OCI-LY1 (cell line): ENCODE results near the gene MNT.

ENCODE experiments used
- H2AFZ ChIP-seq: fragments of 200-600 bp; sonication (generic), shearing (Covaris generic); 2 replicates; pipeline ENCODE4 v1.6.0; 2014; ENCODE audit warnings: antibody characterized with exemption, mild to moderate bottlenecking, low read length
- H3F3A ChIP-seq: fragments of 200-600 bp; sonication (generic), shearing (Covaris generic); 2 replicates; pipeline ENCODE4 v1.6.0; 2014; ENCODE audit warnings: mild to moderate bottlenecking, antibody characterized with exemption, low read length, moderate library complexity; ENCODE audit not compliant: insufficient read depth
- H3K27ac ChIP-seq: fragments of 200-600 bp; sonication (generic); 2 replicates; pipeline ENCODE4 v1.5.1; 2014; ENCODE audit warnings: low read length, mixed run types, mild to moderate bottlenecking, low read depth; ENCODE audit not compliant: poor library complexity, severe bottlenecking
- H3K27me3 ChIP-seq: fragments of 200-600 bp; sonication (generic); 2 replicates; pipeline ENCODE4 v1.6.0; 2014; ENCODE audit warnings: antibody characterized with exemption, mild to moderate bottlenecking, low read length, moderate library complexity; ENCODE audit not compliant: insufficient read depth
- H3K36me3 ChIP-seq: fragments of 200-600 bp; sonication (generic); 2 replicates; pipeline ENCODE4 v1.6.1; 2014; ENCODE audit warnings: mild to moderate bottlenecking, antibody characterized with exemption, low read length, moderate library complexity, mixed read lengths; ENCODE audit not compliant: insufficient read depth
- H3K4me1 ChIP-seq: fragments of 200-600 bp; sonication (generic); 2 replicates; pipeline ENCODE4 v1.5.1; 2014; ENCODE audit warnings: mild to moderate bottlenecking, low read length, moderate library complexity; ENCODE audit not compliant: insufficient read depth, severe bottlenecking
- H3K4me2 ChIP-seq: fragments of 200-600 bp; sonication (generic), shearing (Covaris generic); 2 replicates; pipeline ENCODE4 v1.6.1; 2014; ENCODE audit warnings: low read length
- H3K4me3 ChIP-seq: fragments of 200-600 bp; sonication (generic); 2 replicates; pipeline ENCODE4 v1.5.1; 2014; ENCODE audit warnings: low read length, low read depth, mild to moderate bottlenecking, mixed read lengths; ENCODE audit not compliant: poor library complexity, severe bottlenecking
- H3K79me2 ChIP-seq: fragments of 200-600 bp; shearing (Covaris generic); 2 replicates; pipeline ENCODE4 v1.6.1; 2016; ENCODE audit warnings: mixed run types, low read length, mixed read lengths; ENCODE audit not compliant: insufficient read depth
- H3K9ac ChIP-seq: fragments of 200-600 bp; sonication (generic), shearing (Covaris generic); 2 replicates; pipeline ENCODE4 v1.6.1; 2014; ENCODE audit warnings: mild to moderate bottlenecking, low read length, mixed read lengths
- H3K9me2 ChIP-seq: fragments of 200-600 bp; sonication (generic), shearing (Covaris generic); 2 replicates; pipeline ENCODE4 v1.6.1; 2014; ENCODE audit warnings: low read depth, mild to moderate bottlenecking, low read length, mixed read lengths
- H3K9me3 ChIP-seq: fragments of 200-600 bp; shearing (Covaris generic); 2 replicates; pipeline ENCODE4 v1.6.1; 2014; ENCODE audit warnings: low read length, mixed read lengths
- H4K20me1 ChIP-seq: fragments of 200-600 bp; sonication (generic), shearing (Covaris generic); 2 replicates; pipeline ENCODE4 v1.6.0; 2016; ENCODE audit warnings: mild to moderate bottlenecking, low read length; ENCODE audit not compliant: insufficient read depth
- EZH2 ChIP-seq: fragments of 200-600 bp; sonication (generic), shearing (Covaris generic); IDR thresholded peaks from 2 replicates; pipeline ENCODE4 v1.8.0; 2017; ENCODE audit warnings: borderline replicate concordance, mixed run types, mild to moderate bottlenecking, antibody characterized with exemption, low read length, moderate library complexity, mixed read lengths
- TF ChIP-seq, protein P1 (sequence below): fragments of 200-600 bp; sonication (generic), shearing (Covaris generic); IDR thresholded peaks from 2 replicates; pipeline ENCODE4 v1.5.1; 2017; ENCODE audit warnings: mild to moderate bottlenecking, antibody characterized with exemption, low read length, moderate library complexity, mixed read lengths

Gene MNT

GRCh38 chr17:2445638-2446037 lies 44.8 kb upstream of the MNT start:
- no peak overlapping the region for H3K4me2 ChIP-seq
- no peaks in the 10 kb centered on the region for H3K79me2 ChIP-seq
- H3F3A ChIP-seq, result no peaks in the 10 kb centered on the region
- no peak overlapping the region for H3K9ac ChIP-seq
- H3K27me3 ChIP-seq, result no peaks in the 10 kb centered on the region
- H3K36me3 ChIP-seq, result peaks cover 44% of the 10 kb centered on the region
- H4K20me1 ChIP-seq, result no peaks in the 10 kb centered on the region
- no peak overlapping the region for H2AFZ ChIP-seq
- peaks cover 13% of the 10 kb centered on the region for H3K4me1 ChIP-seq
- H3K4me3 ChIP-seq, result no peak overlapping the region
- no peaks in the 10 kb centered on the region for H3K9me2 ChIP-seq
- H3K9me3 ChIP-seq, result peaks cover 6% of the 10 kb centered on the region; the same call in 1 of the 2 replicates
- TF ChIP-seq, protein P1, sequence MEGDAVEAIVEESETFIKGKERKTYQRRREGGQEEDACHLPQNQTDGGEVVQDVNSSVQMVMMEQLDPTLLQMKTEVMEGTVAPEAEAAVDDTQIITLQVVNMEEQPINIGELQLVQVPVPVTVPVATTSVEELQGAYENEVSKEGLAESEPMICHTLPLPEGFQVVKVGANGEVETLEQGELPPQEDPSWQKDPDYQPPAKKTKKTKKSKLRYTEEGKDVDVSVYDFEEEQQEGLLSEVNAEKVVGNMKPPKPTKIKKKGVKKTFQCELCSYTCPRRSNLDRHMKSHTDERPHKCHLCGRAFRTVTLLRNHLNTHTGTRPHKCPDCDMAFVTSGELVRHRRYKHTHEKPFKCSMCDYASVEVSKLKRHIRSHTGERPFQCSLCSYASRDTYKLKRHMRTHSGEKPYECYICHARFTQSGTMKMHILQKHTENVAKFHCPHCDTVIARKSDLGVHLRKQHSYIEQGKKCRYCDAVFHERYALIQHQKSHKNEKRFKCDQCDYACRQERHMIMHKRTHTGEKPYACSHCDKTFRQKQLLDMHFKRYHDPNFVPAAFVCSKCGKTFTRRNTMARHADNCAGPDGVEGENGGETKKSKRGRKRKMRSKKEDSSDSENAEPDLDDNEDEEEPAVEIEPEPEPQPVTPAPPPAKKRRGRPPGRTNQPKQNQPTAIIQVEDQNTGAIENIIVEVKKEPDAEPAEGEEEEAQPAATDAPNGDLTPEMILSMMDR, result no peak
- TF ChIP-seq EZH2, result no peak
- H3K27ac ChIP-seq, result no peak overlapping the region

DNA sequence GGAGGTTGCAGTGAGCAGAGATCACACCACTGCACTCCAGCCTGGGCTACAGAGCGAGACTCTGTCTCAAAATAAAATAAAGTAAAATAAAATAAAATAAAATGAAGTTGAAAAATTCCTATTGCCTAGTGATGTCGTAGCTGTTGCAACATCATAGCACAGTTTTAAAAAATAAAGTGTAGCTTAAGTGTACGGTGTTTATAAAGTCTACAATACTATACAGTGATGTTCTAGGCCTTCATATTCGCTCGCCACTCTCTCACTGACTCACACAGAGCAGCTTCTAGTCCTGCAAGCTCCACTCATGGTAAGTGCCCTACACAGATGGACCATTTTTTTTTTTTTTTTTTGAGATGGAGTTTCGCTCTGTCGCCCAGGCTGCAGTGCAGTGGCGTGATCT lies 43.5 kb upstream of the MNT start:
- H3K27me3 ChIP-seq, result no peaks in the 10 kb centered on the region
- H3K27ac ChIP-seq, result no peak overlapping the region
- H4K20me1 ChIP-seq, result no peaks in the 10 kb centered on the region
- H3K4me3 ChIP-seq, result no peak overlapping the region
- H3K4me1 ChIP-seq, result peaks cover 4% of the 10 kb centered on the region
- H3K9me3 ChIP-seq, result peaks cover 6% of the 10 kb centered on the region; the same call in 1 of the 2 replicates
- no peak overlapping the region for H2AFZ ChIP-seq
- no peaks in the 10 kb centered on the region for H3K9me2 ChIP-seq
- no peak overlapping the region for H3K9ac ChIP-seq
- no peaks in the 10 kb centered on the region for H3K79me2 ChIP-seq
- no peak overlapping the region for H3K4me2 ChIP-seq
- H3F3A ChIP-seq, result no peaks in the 10 kb centered on the region
- TF ChIP-seq EZH2, result no peak
- TF ChIP-seq, protein P1, result no peak
- peaks cover 47% of the 10 kb centered on the region for H3K36me3 ChIP-seq

GRCh38 chr17:2442166-2442565 lies 41.3 kb upstream of the MNT start:
- Histone ChIP-seq H3K9me3 (peaks cover 6% of the 10 kb centered on the region; the same call in 1 of the 2 replicates), H3K27me3 (no peaks in the 10 kb centered on the region), H3K9ac (no peak overlapping the region), H3K9me2 (no peaks in the 10 kb centered on the region), H3K4me3 (no peak overlapping the region), H4K20me1 (no peaks in the 10 kb centered on the region), H3K4me1 (peaks cover 1% of the 10 kb centered on the region), H2AFZ (no peak overlapping the region), H3K27ac (no peak overlapping the region), H3K79me2 (no peaks in the 10 kb centered on the region), H3K36me3 (peaks cover 61% of the 10 kb centered on the region), H3K4me2 (no peak overlapping the region), H3F3A (no peaks in the 10 kb centered on the region)
- TF ChIP-seq, protein P1, result no peak
- no peak for TF ChIP-seq EZH2
